Stomach (tissue), 9 donors: ENCODE results near the gene CCL26. TPM values are rescaled to one million over a fixed set of nuclear protein-coding genes. Genes with fewer than 3 reads are reported as not detected.

ENCODE experiments used
- DNase-seq, 2 donors: peaks; one replicate each; pipeline versions ENCODE4 v3.0.0 to v3.0.0-alpha.2; 2013 to 2019
- H3K27ac ChIP-seq, 5 donors: fragments of 200-600 bp in 4 of 5; sonication (generic) in 4 of 5; one replicate each; pipeline ENCODE4 v1.5.1; 2013 to 2019; ENCODE audit warnings: mild to moderate bottlenecking in 1 of 5, moderate library complexity in 1 of 5
- H3K27me3 ChIP-seq, 3 donors: fragments of 200-600 bp; sonication (generic); one replicate each; pipeline ENCODE4 v1.5.1; 2017 to 2019; ENCODE audit warnings: mixed run types in 1 of 3
- H3K36me3 ChIP-seq, 4 donors: fragments of 200-600 bp; sonication (generic); 1 replicate in 3 of 4; 2 replicates in 1 of 4; pipeline ENCODE4 v1.5.1; 2016 to 2019
- H3K4me1 ChIP-seq, 4 donors: fragments of 200-600 bp; sonication (generic); one replicate each; pipeline ENCODE4 v1.5.1; 2016 to 2019
- H3K4me3 ChIP-seq, 4 donors: fragments of 200-600 bp; sonication (generic) in 3 of 4; one replicate each; pipeline ENCODE4 v1.5.1; 2016 to 2019; ENCODE audit warnings: mild to moderate bottlenecking in 1 of 4
- H3K9me3 ChIP-seq, 4 donors: fragments of 200-600 bp; sonication (generic); one replicate each; pipeline ENCODE4 v1.5.1; 2016 to 2019
- EP300 ChIP-seq: sonication (generic); formaldehyde crosslinking; IDR thresholded peaks from one replicate; pipeline ENCODE4 v1.6.1; 2017; ENCODE audit warnings: antibody characterized with exemption
- POLR2A ChIP-seq, 4 donors: fragments of 450-650 bp; IDR thresholded peaks; one replicate each; pipeline ENCODE4 v1.6.1; 2016; ENCODE audit warnings: antibody characterized with exemption in 4 of 4, control low read depth in 2 of 4, mild to moderate bottlenecking in 1 of 4, moderate library complexity in 1 of 4
- POLR2AphosphoS5 ChIP-seq, 3 donors: sonication (generic); formaldehyde crosslinking; IDR thresholded peaks; one replicate each; pipeline ENCODE4 v1.6.1; 2016; ENCODE audit warnings: antibody characterized with exemption in 3 of 3
- WGBS, 5 donors: extraction: QIAGEN DNeasy Blood & Tissue Kit in 3 of 5; methylation state at CpG; one replicate each; pipeline versions ENCODE4 v1.1.5 to v1.1.7; 2013 to 2018; 5-methylcytosine and 5-hydroxymethylcytosine counted together
- intact Hi-C: fragments of 100-400 bp; cut with DNase I; formaldehyde crosslinking; loops from one replicate; pipeline ENCODE4 v1.15.1; 2023; ENCODE audit warnings: low total_unique reads
- polyA plus RNA-seq, 3 donors: library from polyadenylated mRNA; stranded (reverse); fragments of 200-250 nt; gene quantifications; one replicate each; pipeline ENCODE4 v1.2.3, GENCODE V29; 2013
- total RNA-seq, 5 donors: library from RNA; depleted of rRNA; stranded (reverse); fragments of >200 nt; gene quantifications; one replicate each; pipeline versions ENCODE4 v1.1.0 to v1.2.3, GENCODE V29; 2014 to 2016
- TF ChIP-seq, protein P1 (sequence below), 7 experiments: fragments of 450-650 bp in 4 of 7; fragments of 200-600 bp in 3 of 7; sonication (generic) in 3 of 7; IDR thresholded peaks; one replicate each; pipeline ENCODE4 v1.5.1; 2016 to 2019; ENCODE audit warnings: antibody characterized with exemption in 7 of 7, control low read depth in 2 of 7, mild to moderate bottlenecking in 1 of 7
- donor health status: healthy with polysubstance abuse.
- donor health status: Bipolar disorder and iron deficiency.
- donor health status: healthy.

CCL26 gene
- total and polyA plus RNA-seq, 8 donors, result 0.65 to 1.6 TPM; not detected in 6

GRCh38 chr7:75811894-75812678 is 40.1 kb upstream of the CCL26 start:
- peaks cover 1 to 13% (median 11%) of the 10 kb centered on the region in 4 donors for H3K9me3 ChIP-seq
- H3K4me1 ChIP-seq, result no peaks in the 10 kb centered on the region
- H3K4me3 ChIP-seq, result no peak overlapping the region
- no peak for TF ChIP-seq EP300
- TF ChIP-seq POLR2AphosphoS5 (IDR thresholded peaks at IDR 0.05), result no peak
- no peak for TF ChIP-seq POLR2A (IDR thresholded peaks at IDR 0.05)
- TF ChIP-seq, protein P1, sequence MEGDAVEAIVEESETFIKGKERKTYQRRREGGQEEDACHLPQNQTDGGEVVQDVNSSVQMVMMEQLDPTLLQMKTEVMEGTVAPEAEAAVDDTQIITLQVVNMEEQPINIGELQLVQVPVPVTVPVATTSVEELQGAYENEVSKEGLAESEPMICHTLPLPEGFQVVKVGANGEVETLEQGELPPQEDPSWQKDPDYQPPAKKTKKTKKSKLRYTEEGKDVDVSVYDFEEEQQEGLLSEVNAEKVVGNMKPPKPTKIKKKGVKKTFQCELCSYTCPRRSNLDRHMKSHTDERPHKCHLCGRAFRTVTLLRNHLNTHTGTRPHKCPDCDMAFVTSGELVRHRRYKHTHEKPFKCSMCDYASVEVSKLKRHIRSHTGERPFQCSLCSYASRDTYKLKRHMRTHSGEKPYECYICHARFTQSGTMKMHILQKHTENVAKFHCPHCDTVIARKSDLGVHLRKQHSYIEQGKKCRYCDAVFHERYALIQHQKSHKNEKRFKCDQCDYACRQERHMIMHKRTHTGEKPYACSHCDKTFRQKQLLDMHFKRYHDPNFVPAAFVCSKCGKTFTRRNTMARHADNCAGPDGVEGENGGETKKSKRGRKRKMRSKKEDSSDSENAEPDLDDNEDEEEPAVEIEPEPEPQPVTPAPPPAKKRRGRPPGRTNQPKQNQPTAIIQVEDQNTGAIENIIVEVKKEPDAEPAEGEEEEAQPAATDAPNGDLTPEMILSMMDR (IDR thresholded peaks at IDR 0.05), result no peak
- H3K27ac ChIP-seq, result no peak overlapping the region
- WGBS, 5 donors, result 72 to 93% (median 86%) methylated on average over 11 of the region's 11 CpGs
- H3K36me3 ChIP-seq, result no peaks in the 10 kb centered on the region
- no peak for DNase-seq
- peaks cover 0 to 8% (median 0%) of the 10 kb centered on the region in 3 donors for H3K27me3 ChIP-seq
- intact Hi-C loops, result no loop called here

GRCh38 chr7:75809396-75809795 is 37.4 kb upstream of the CCL26 start:
- Histone ChIP-seq H3K4me3 (no peak overlapping the region), H3K27ac (no peak overlapping the region), H3K4me1 (no peaks in the 10 kb centered on the region), H3K36me3 (no peaks in the 10 kb centered on the region), H3K27me3 (no peaks in the 10 kb centered on the region), H3K9me3 (peaks cover 7 to 27% (median 24%) of the 10 kb centered on the region in 4 donors)
- WGBS, 5 donors, result 76 to 87% (median 84%) methylated on average over 6 of the region's 6 CpGs
- DNase-seq, result no peak
- TF ChIP-seq, protein P1 (IDR thresholded peaks at IDR 0.05), result no peak
- TF ChIP-seq EP300, result no peak
- intact Hi-C loops, result no loop called here

GRCh38 chr7:75808106-75808505 is 36.1 kb upstream of the CCL26 start:
- WGBS, 5 donors, result 71 to 92% (median 82%) methylated on average over 6 of the region's 6 CpGs
- H3K27me3 ChIP-seq, result no peaks in the 10 kb centered on the region
- no peak overlapping the region for H3K27ac ChIP-seq
- no peaks in the 10 kb centered on the region for H3K4me1 ChIP-seq
- H3K36me3 ChIP-seq, result no peaks in the 10 kb centered on the region
- peaks cover 7 to 27% (median 24%) of the 10 kb centered on the region in 4 donors for H3K9me3 ChIP-seq
- no peak for DNase-seq
- H3K4me3 ChIP-seq, result no peak overlapping the region
- TF ChIP-seq POLR2AphosphoS5 (IDR thresholded peaks at IDR 0.05) (no peak), POLR2A (IDR thresholded peaks at IDR 0.05) (no peak), EP300 (no peak)
- TF ChIP-seq, protein P1 (IDR thresholded peaks at IDR 0.05), result no peak
- intact Hi-C loops, result no loop called here

- intact Hi-C loops, result no loop called here
Observed at GRCh38 chr7:75807452-75807851, 35.4 kb upstream of the CCL26 start.

More at GRCh38 chr7:75807452-75807851, 35.4 kb upstream of the CCL26 start:
- H3K27me3 ChIP-seq, result no peaks in the 10 kb centered on the region
- no peak overlapping the region for H3K4me3 ChIP-seq
- TF ChIP-seq, protein P1 (IDR thresholded peaks at IDR 0.05), result no peak
- no peak for TF ChIP-seq EP300
- WGBS, 5 donors, result 83 to 94% (median 90%) methylated on average over 9 of the region's 9 CpGs
- no peak for DNase-seq
- no peaks in the 10 kb centered on the region for H3K4me1 ChIP-seq
- no peak overlapping the region for H3K27ac ChIP-seq
- H3K9me3 ChIP-seq, result peaks cover 7 to 27% (median 24%) of the 10 kb centered on the region in 4 donors
- H3K36me3 ChIP-seq, result no peaks in the 10 kb centered on the region
